ENCODE results near the gene SMPD4.
"Not testable (repeated sequence)": the region's sequence is repeated elsewhere in the genome, so short reads cannot be mapped to it uniquely, and the experiment has no call there.

SMPD4 gene

DNA sequence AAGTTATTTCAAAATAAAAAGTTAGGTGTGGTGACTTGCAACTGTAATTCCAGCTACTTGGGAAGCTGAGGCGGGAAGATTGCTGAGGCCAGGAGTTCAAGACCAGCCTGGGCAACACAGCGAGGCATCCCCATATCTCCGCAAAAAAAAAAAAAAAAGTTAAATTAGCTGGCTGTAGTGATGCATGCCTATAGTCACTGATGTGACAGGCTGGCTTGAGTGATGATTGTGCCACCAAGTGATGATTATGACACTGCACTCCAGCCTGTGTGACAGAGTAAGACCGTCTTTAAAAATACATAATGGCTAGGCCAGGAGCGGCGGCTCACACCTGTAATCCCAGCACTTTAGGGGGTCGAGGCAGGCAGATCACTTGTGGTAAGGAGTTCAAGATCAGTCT, 11.5 kb downstream of the SMPD4 start:
- Histone ChIP-seq H3K27ac (no peak overlapping the region), H3K9ac (ENCODE audit: insufficient read length) (no peak overlapping the region), H3K4me3 (no peak overlapping the region), H3K9me3 (ENCODE audit: low read depth, low read length) (no peaks in the 10 kb centered on the region), H3K36me3 (ENCODE audit: insufficient read depth, low read length) (peaks cover 46% of the 10 kb centered on the region)
- TF ChIP-seq EZH2 (IDR thresholded peaks at IDR 0.05) (no peak), FOXP2 (optimal IDR thresholded peaks at IDR 0.05; ENCODE audit: control extremely low read depth, extremely low read length, insufficient read depth) (no peak), POLR2AphosphoS5 (IDR thresholded peaks at IDR 0.05; ENCODE audit: borderline replicate concordance, low read depth, low read length) (no peak)
- DNase-seq (ENCODE audit: low read depth, low spot score): no peak

GRCh38 chr2:130169163-130169562, 12.2 kb downstream of the SMPD4 start:
- not testable (repeated sequence) for H3K9me3 ChIP-seq (ENCODE audit: low read depth, low read length); H3K27ac ChIP-seq; H3K4me3 ChIP-seq; DNase-seq (ENCODE audit: low read depth, low spot score); H3K9ac ChIP-seq (ENCODE audit: insufficient read length)
- H3K36me3 ChIP-seq (ENCODE audit: insufficient read depth, low read length): peaks cover 47% of the 10 kb centered on the region

DNA sequence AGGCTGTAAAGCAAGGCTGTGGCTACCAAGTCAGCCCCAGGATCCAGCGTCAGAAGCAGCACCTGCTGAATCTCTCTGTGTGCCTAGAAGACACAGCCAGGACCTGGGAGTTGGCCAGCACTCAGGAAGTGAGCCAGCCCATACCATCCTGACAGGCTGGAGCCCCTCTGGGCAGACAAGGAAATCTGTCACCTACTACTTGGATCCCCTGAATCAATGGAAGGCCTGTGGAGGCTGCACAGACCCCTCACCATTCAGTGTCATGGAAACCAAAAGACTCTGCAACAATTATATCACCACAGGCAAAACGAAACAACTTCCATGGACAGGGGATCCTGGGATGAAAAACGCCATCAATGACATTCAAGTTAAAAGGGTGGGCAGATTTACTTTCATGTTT, 14.8 kb downstream of the SMPD4 start:
- not testable (repeated sequence) for DNase-seq (ENCODE audit: low read depth, low spot score); H3K27ac ChIP-seq; H3K9me3 ChIP-seq (ENCODE audit: low read depth, low read length); H3K9ac ChIP-seq (ENCODE audit: insufficient read length); H3K4me3 ChIP-seq
- peaks cover 49% of the 10 kb centered on the region for H3K36me3 ChIP-seq (ENCODE audit: insufficient read depth, low read length)

GRCh38 chr2:130165293-130166016, 15.9 kb downstream of the SMPD4 start:
- Histone ChIP-seq H3K27ac (no peak overlapping the region), H3K36me3 (ENCODE audit: insufficient read depth, low read length) (peaks cover 44% of the 10 kb centered on the region), H3K4me3 (no peak overlapping the region), H3K9ac (ENCODE audit: insufficient read length) (no peak overlapping the region), H3K9me3 (ENCODE audit: low read depth, low read length) (no peaks in the 10 kb centered on the region)
- DNase-seq (ENCODE audit: low read depth, low spot score): no peak
- TF ChIP-seq EZH2 (IDR thresholded peaks at IDR 0.05): no peak
- TF ChIP-seq POLR2AphosphoS5 (IDR thresholded peaks at IDR 0.05; ENCODE audit: borderline replicate concordance, low read depth, low read length): no peak
- TF ChIP-seq FOXP2 (optimal IDR thresholded peaks at IDR 0.05; ENCODE audit: control extremely low read depth, extremely low read length, insufficient read depth): no peak

DNA sequence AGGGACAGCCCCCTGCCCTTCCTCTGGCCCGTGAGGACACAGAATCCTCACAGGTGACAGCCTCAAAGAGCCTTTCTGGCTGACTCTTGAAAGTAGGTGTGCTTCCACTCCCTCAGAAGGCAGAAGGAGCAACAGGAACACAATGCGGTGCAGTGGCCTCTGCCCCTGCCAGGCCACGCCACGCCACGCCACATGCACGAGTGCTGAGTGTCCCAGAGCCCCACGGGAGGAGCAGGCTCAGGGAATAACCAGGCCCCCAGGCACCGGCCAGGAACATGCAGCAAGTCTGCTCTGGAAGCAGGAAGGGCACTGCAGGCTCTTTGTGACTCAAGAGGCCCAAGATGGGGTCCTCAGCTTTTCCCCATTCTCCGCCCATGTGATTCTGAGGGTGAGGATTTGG, 18.4 kb downstream of the SMPD4 start:
- TF ChIP-seq POLR2AphosphoS5 (IDR thresholded peaks at IDR 0.05; ENCODE audit: borderline replicate concordance, low read depth, low read length): no peak
- TF ChIP-seq FOXP2 (optimal IDR thresholded peaks at IDR 0.05; ENCODE audit: control extremely low read depth, extremely low read length, insufficient read depth): no peak
- TF ChIP-seq EZH2 (IDR thresholded peaks at IDR 0.05): no peak
- DNase-seq (ENCODE audit: low read depth, low spot score): no peak
- H3K27ac ChIP-seq: no peak overlapping the region
- no peak overlapping the region for H3K4me3 ChIP-seq
- peaks cover 37% of the 10 kb centered on the region for H3K36me3 ChIP-seq (ENCODE audit: insufficient read depth, low read length)
- H3K9ac ChIP-seq (ENCODE audit: insufficient read length): no peak overlapping the region
- no peaks in the 10 kb centered on the region for H3K9me3 ChIP-seq (ENCODE audit: low read depth, low read length)

GRCh38 chr2:130162486-130162885, 18.9 kb downstream of the SMPD4 start:
- not testable (repeated sequence) for H3K9ac ChIP-seq (ENCODE audit: insufficient read length); H3K4me3 ChIP-seq; H3K9me3 ChIP-seq (ENCODE audit: low read depth, low read length); DNase-seq (ENCODE audit: low read depth, low spot score); H3K27ac ChIP-seq
- peaks cover 35% of the 10 kb centered on the region for H3K36me3 ChIP-seq (ENCODE audit: insufficient read depth, low read length)

GRCh38 chr2:130160838-130161705, 20.3 kb downstream of the SMPD4 start:
- H3K27ac ChIP-seq; H3K9ac ChIP-seq (ENCODE audit: insufficient read length): not testable (repeated sequence)

GRCh38 chr2:130160131-130160530, 21.3 kb downstream of the SMPD4 start:
- Histone ChIP-seq H3K9ac (ENCODE audit: insufficient read length) (no peak overlapping the region), H3K27ac (no peak overlapping the region), H3K36me3 (ENCODE audit: insufficient read depth, low read length) (peaks cover 16% of the 10 kb centered on the region; the same call in 1 of the 2 replicates), H3K9me3 (ENCODE audit: low read depth, low read length) (no peaks in the 10 kb centered on the region), H3K4me3 (no peak overlapping the region)
- no peak for DNase-seq (ENCODE audit: low read depth, low spot score)
- TF ChIP-seq FOXP2 (optimal IDR thresholded peaks at IDR 0.05; ENCODE audit: control extremely low read depth, extremely low read length, insufficient read depth): no peak
- no peak for TF ChIP-seq EZH2 (IDR thresholded peaks at IDR 0.05)
- TF ChIP-seq POLR2AphosphoS5 (IDR thresholded peaks at IDR 0.05; ENCODE audit: borderline replicate concordance, low read depth, low read length): no peak

More at GRCh38 chr2:130160838-130161705, 20.3 kb downstream of the SMPD4 start:
- not testable (repeated sequence) for DNase-seq (ENCODE audit: low read depth, low spot score); H3K4me3 ChIP-seq; H3K9me3 ChIP-seq (ENCODE audit: low read depth, low read length)
- H3K36me3 ChIP-seq (ENCODE audit: insufficient read depth, low read length): peaks cover 23% of the 10 kb centered on the region

GRCh38 chr2:130159376-130159775, 22.0 kb downstream of the SMPD4 start:
- peaks cover 12% of the 10 kb centered on the region; the same call in 1 of the 2 replicates for H3K36me3 ChIP-seq (ENCODE audit: insufficient read depth, low read length)
- H3K27ac ChIP-seq; H3K9me3 ChIP-seq (ENCODE audit: low read depth, low read length); DNase-seq (ENCODE audit: low read depth, low spot score); H3K4me3 ChIP-seq; H3K9ac ChIP-seq (ENCODE audit: insufficient read length): not testable (repeated sequence)
